Measurements from ENCODE around the gene MPG. TPM values are rescaled to one million over a fixed set of nuclear protein-coding genes. Genes with fewer than 3 reads are reported as not detected.

The MPG gene
- total and polyA plus RNA-seq, 10 of the 15 experiments (the other 5 are each of a cell fraction or from before 2014, with no cell fraction given) = 0.32 to 193 (median 55.7) TPM

DNA sequence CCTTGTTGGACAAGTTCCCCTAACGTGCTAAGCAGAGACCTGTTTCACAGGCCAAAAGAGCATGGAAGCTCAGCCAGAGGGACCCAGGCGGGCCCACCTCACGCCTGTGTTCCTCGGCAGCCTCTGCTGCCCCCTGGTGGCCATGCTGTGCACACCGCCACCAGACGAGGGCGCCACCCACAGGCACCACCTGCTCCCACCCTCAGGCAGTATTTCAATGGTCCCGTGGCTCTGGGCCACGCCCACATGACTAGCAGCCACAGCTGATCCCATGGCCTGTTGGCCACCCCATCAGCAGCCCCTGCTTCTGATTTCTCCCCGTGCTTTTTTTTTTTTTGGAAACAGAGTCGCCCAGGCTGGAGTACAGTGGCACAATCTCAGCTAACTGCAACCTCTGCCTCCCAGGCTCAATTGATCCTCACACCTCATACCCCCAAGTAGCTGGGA, 18.9 kb downstream of the MPG start (continued):
- TF ChIP-seq, protein P1, sequence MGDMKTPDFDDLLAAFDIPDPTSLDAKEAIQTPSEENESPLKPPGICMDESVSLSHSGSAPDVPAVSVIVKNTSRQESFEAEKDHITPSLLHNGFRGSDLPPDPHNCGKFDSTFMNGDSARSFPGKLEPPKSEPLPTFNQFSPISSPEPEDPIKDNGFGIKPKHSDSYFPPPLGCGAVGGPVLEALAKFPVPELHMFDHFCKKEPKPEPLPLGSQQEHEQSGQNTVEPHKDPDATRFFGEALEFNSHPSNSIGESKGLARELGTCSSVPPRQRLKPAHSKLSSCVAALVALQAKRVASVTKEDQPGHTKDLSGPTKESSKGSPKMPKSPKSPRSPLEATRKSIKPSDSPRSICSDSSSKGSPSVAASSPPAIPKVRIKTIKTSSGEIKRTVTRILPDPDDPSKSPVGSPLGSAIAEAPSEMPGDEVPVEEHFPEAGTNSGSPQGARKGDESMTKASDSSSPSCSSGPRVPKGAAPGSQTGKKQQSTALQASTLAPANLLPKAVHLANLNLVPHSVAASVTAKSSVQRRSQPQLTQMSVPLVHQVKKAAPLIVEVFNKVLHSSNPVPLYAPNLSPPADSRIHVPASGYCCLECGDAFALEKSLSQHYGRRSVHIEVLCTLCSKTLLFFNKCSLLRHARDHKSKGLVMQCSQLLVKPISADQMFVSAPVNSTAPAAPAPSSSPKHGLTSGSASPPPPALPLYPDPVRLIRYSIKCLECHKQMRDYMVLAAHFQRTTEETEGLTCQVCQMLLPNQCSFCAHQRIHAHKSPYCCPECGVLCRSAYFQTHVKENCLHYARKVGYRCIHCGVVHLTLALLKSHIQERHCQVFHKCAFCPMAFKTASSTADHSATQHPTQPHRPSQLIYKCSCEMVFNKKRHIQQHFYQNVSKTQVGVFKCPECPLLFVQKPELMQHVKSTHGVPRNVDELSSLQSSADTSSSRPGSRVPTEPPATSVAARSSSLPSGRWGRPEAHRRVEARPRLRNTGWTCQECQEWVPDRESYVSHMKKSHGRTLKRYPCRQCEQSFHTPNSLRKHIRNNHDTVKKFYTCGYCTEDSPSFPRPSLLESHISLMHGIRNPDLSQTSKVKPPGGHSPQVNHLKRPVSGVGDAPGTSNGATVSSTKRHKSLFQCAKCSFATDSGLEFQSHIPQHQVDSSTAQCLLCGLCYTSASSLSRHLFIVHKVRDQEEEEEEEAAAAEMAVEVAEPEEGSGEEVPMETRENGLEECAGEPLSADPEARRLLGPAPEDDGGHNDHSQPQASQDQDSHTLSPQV (IDR thresholded peaks at IDR 0.05) = peak; percentile 92; the same call in 1 of the 2 replicates
- TF ChIP-seq JUNB (IDR thresholded peaks at IDR 0.05) (no peak), CHD2 (IDR thresholded peaks at IDR 0.05; ENCODE audit: borderline replicate concordance, low read depth, low read length) (peak; percentile 57; the same call in 1 of the 2 replicates), HDGF (IDR thresholded peaks at IDR 0.05) (peak; percentile 74; the same call in 1 of the 2 replicates), MTA3 (IDR thresholded peaks at IDR 0.05; ENCODE audit: borderline replicate concordance, low read length) (no peak), KDM1A (IDR thresholded peaks at IDR 0.05; ENCODE audit: borderline replicate concordance) (no peak), ASH2L (IDR thresholded peaks at IDR 0.05; ENCODE audit: borderline replicate concordance, low read depth) (no peak), RB1 (IDR thresholded peaks at IDR 0.05; ENCODE audit: borderline replicate concordance) (peak; percentile 62; the same call in 1 of the 2 replicates), STAT1 (conservative IDR thresholded peaks at IDR 0.05) (0 out of 2 replicates have a peak, but pooled peaks have one; percentile 69), KLF5 (IDR thresholded peaks at IDR 0.05; ENCODE audit: partially characterized antibody) (peak; percentile 56), RAD21 (IDR thresholded peaks at IDR 0.05; ENCODE audit: insufficient read depth, low read depth, low read length) (peak; percentile 79), SMARCA5 (IDR thresholded peaks at IDR 0.05) (peak; percentile 96), SREBF2 (IDR thresholded peaks at IDR 0.05; ENCODE audit: low read length) (no peak), BHLHE40 (IDR thresholded peaks at IDR 0.05; ENCODE audit: borderline replicate concordance in 1 of 2, low read depth in 2 of 2, low read length in 1 of 2) (peak; percentile 67 to 81; a peak in 3 of 4 replicates), SMC3 (IDR thresholded peaks at IDR 0.05; ENCODE audit: borderline replicate concordance, low read length) (peak; percentile 98), CREM (IDR thresholded peaks at IDR 0.05; ENCODE audit: low read depth) (peak; percentile 49; the same call in 1 of the 2 replicates), YY1 (IDR thresholded peaks at IDR 0.05; ENCODE audit: low read depth, low read length) (peak; percentile 79), PAX5 (IDR thresholded peaks at IDR 0.05; ENCODE audit: borderline replicate concordance, low read depth, low read length) (peak; percentile 51; the same call in 1 of the 2 replicates), GABPA (IDR thresholded peaks at IDR 0.05; ENCODE audit: low read depth) (no peak), TCF3 (IDR thresholded peaks at IDR 0.05; ENCODE audit: borderline replicate concordance, insufficient read depth, low read depth, low read length) (peak; percentile 93), RELA (IDR thresholded peaks at IDR 0.05; ENCODE audit: borderline replicate concordance, partially characterized antibody) (peak; percentile 32)
- TF ChIP-seq, protein P2, sequence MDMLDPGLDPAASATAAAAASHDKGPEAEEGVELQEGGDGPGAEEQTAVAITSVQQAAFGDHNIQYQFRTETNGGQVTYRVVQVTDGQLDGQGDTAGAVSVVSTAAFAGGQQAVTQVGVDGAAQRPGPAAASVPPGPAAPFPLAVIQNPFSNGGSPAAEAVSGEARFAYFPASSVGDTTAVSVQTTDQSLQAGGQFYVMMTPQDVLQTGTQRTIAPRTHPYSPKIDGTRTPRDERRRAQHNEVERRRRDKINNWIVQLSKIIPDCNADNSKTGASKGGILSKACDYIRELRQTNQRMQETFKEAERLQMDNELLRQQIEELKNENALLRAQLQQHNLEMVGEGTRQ (IDR thresholded peaks at IDR 0.05; ENCODE audit: borderline replicate concordance, low read depth, low read length) = peak; percentile 49; the same call in 1 of the 2 replicates
- TF ChIP-seq, protein P3, sequence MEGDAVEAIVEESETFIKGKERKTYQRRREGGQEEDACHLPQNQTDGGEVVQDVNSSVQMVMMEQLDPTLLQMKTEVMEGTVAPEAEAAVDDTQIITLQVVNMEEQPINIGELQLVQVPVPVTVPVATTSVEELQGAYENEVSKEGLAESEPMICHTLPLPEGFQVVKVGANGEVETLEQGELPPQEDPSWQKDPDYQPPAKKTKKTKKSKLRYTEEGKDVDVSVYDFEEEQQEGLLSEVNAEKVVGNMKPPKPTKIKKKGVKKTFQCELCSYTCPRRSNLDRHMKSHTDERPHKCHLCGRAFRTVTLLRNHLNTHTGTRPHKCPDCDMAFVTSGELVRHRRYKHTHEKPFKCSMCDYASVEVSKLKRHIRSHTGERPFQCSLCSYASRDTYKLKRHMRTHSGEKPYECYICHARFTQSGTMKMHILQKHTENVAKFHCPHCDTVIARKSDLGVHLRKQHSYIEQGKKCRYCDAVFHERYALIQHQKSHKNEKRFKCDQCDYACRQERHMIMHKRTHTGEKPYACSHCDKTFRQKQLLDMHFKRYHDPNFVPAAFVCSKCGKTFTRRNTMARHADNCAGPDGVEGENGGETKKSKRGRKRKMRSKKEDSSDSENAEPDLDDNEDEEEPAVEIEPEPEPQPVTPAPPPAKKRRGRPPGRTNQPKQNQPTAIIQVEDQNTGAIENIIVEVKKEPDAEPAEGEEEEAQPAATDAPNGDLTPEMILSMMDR (IDR thresholded peaks at IDR 0.05 in 2 of 3, conservative IDR thresholded peaks at IDR 0.05 in 1 of 3; ENCODE audit: control insufficient read depth in 2 of 3, extremely low read depth in 1 of 3, insufficient read depth in 1 of 3, low read depth in 3 of 3, low read length in 3 of 3) = peak; percentile 99 to 100 (median 100); a peak in 5 of 6 replicates
- TF ChIP-seq, protein P4, sequence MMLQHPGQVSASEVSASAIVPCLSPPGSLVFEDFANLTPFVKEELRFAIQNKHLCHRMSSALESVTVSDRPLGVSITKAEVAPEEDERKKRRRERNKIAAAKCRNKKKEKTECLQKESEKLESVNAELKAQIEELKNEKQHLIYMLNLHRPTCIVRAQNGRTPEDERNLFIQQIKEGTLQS (IDR thresholded peaks at IDR 0.05; ENCODE audit: borderline replicate concordance, extremely low read depth, low read depth, low read length) = peak; percentile 64; the same call in 1 of the 2 replicates

All from GM12878 (cell line).